Measurements from ENCODE around the gene PHTF2.

Gene PHTF2

GRCh38 chr7:77913977-77914607 is 115.5 kb downstream of the PHTF2 start:
- Histone ChIP-seq H3K4me3 (ENCODE audit: low read length) (no peak overlapping the region), H3K9ac (ENCODE audit: low read length) (no peak overlapping the region), H3K27me3 (ENCODE audit: control insufficient read depth, insufficient read depth, low read length) (no peaks in the 10 kb centered on the region), H3K4me1 (ENCODE audit: control insufficient read depth, low read depth, low read length) (no peaks in the 10 kb centered on the region), H3K9me3 (ENCODE audit: control insufficient read depth, low read depth, low read length) (no peaks in the 10 kb centered on the region), H3K36me3 (ENCODE audit: control insufficient read depth, low read depth, low read length) (no peaks in the 10 kb centered on the region), H3K27ac (ENCODE audit: low read length) (no peak overlapping the region)

GRCh38 chr7:77917500-77918262 is 119.1 kb downstream of the PHTF2 start:
- no peaks in the 10 kb centered on the region for H3K36me3 ChIP-seq (ENCODE audit: control insufficient read depth, low read depth, low read length)

GRCh38 chr7:77918676-77919075 is 120.1 kb downstream of the PHTF2 start:
- no peak overlapping the region for H3K27ac ChIP-seq (ENCODE audit: low read length)
- H3K4me1 ChIP-seq (ENCODE audit: control insufficient read depth, low read depth, low read length): no peaks in the 10 kb centered on the region
- H3K4me3 ChIP-seq (ENCODE audit: low read length): no peak overlapping the region
- H3K27me3 ChIP-seq (ENCODE audit: control insufficient read depth, insufficient read depth, low read length): no peaks in the 10 kb centered on the region
- no peaks in the 10 kb centered on the region for H3K9me3 ChIP-seq (ENCODE audit: control insufficient read depth, low read depth, low read length)
- no peaks in the 10 kb centered on the region for H3K36me3 ChIP-seq (ENCODE audit: control insufficient read depth, low read depth, low read length)
- H3K9ac ChIP-seq (ENCODE audit: low read length): no peak overlapping the region

More at GRCh38 chr7:77917500-77918262, 119.1 kb downstream of the PHTF2 start:
- Histone ChIP-seq H3K4me1 (ENCODE audit: control insufficient read depth, low read depth, low read length) (no peaks in the 10 kb centered on the region), H3K27ac (ENCODE audit: low read length) (no peak overlapping the region), H3K4me3 (ENCODE audit: low read length) (no peak overlapping the region), H3K9ac (ENCODE audit: low read length) (no peak overlapping the region), H3K9me3 (ENCODE audit: control insufficient read depth, low read depth, low read length) (no peaks in the 10 kb centered on the region), H3K27me3 (ENCODE audit: control insufficient read depth, insufficient read depth, low read length) (no peaks in the 10 kb centered on the region)

GRCh38 chr7:77923419-77923818 is 124.8 kb downstream of the PHTF2 start:
- H3K9me3 ChIP-seq (ENCODE audit: control insufficient read depth, low read depth, low read length): no peaks in the 10 kb centered on the region
- H3K4me1 ChIP-seq (ENCODE audit: control insufficient read depth, low read depth, low read length): no peaks in the 10 kb centered on the region
- no peak overlapping the region for H3K9ac ChIP-seq (ENCODE audit: low read length)
- no peaks in the 10 kb centered on the region for H3K27me3 ChIP-seq (ENCODE audit: control insufficient read depth, insufficient read depth, low read length)
- H3K4me3 ChIP-seq (ENCODE audit: low read length): no peak overlapping the region
- H3K27ac ChIP-seq (ENCODE audit: low read length): no peak overlapping the region
- H3K36me3 ChIP-seq (ENCODE audit: control insufficient read depth, low read depth, low read length): no peaks in the 10 kb centered on the region

GRCh38 chr7:77930496-77930895 is 131.9 kb downstream of the PHTF2 start:
- Histone ChIP-seq H3K4me3 (ENCODE audit: low read length) (no peak overlapping the region), H3K9ac (ENCODE audit: low read length) (no peak overlapping the region), H3K4me1 (ENCODE audit: control insufficient read depth, low read depth, low read length) (peaks cover 3% of the 10 kb centered on the region), H3K27me3 (ENCODE audit: control insufficient read depth, insufficient read depth, low read length) (no peaks in the 10 kb centered on the region), H3K27ac (ENCODE audit: low read length) (no peak overlapping the region), H3K36me3 (ENCODE audit: control insufficient read depth, low read depth, low read length) (no peaks in the 10 kb centered on the region), H3K9me3 (ENCODE audit: control insufficient read depth, low read depth, low read length) (no peaks in the 10 kb centered on the region)

- peaks cover 3% of the 10 kb centered on the region for H3K4me1 ChIP-seq (ENCODE audit: control insufficient read depth, low read depth, low read length)
- H3K9ac ChIP-seq (ENCODE audit: low read length): no peak overlapping the region
- no peak overlapping the region for H3K4me3 ChIP-seq (ENCODE audit: low read length)
- H3K9me3 ChIP-seq (ENCODE audit: control insufficient read depth, low read depth, low read length): no peaks in the 10 kb centered on the region
- H3K27ac ChIP-seq (ENCODE audit: low read length): no peak overlapping the region
- no peaks in the 10 kb centered on the region for H3K27me3 ChIP-seq (ENCODE audit: control insufficient read depth, insufficient read depth, low read length)
- no peaks in the 10 kb centered on the region for H3K36me3 ChIP-seq (ENCODE audit: control insufficient read depth, low read depth, low read length)
Measured at GRCh38 chr7:77931841-77932240, 133.3 kb downstream of the PHTF2 start.

GRCh38 chr7:77933394-77933793 is 134.8 kb downstream of the PHTF2 start:
- Histone ChIP-seq H3K36me3 (ENCODE audit: control insufficient read depth, low read depth, low read length) (no peaks in the 10 kb centered on the region), H3K9me3 (ENCODE audit: control insufficient read depth, low read depth, low read length) (no peaks in the 10 kb centered on the region), H3K27me3 (ENCODE audit: control insufficient read depth, insufficient read depth, low read length) (no peaks in the 10 kb centered on the region), H3K4me3 (ENCODE audit: low read length) (no peak overlapping the region), H3K9ac (ENCODE audit: low read length) (no peak overlapping the region), H3K27ac (ENCODE audit: low read length) (no peak overlapping the region), H3K4me1 (ENCODE audit: control insufficient read depth, low read depth, low read length) (peaks cover 3% of the 10 kb centered on the region)

- Histone ChIP-seq H3K4me1 (ENCODE audit: control insufficient read depth, low read depth, low read length) (peaks cover 3% of the 10 kb centered on the region), H3K9ac (ENCODE audit: low read length) (no peak overlapping the region), H3K4me3 (ENCODE audit: low read length) (no peak overlapping the region)
Measured at GRCh38 chr7:77935652-77936348, 137.2 kb downstream of the PHTF2 start.

GRCh38 chr7:77940647-77941046 is 142.1 kb downstream of the PHTF2 start:
- no peak overlapping the region for H3K9ac ChIP-seq (ENCODE audit: low read length)
- no peaks in the 10 kb centered on the region for H3K4me1 ChIP-seq (ENCODE audit: control insufficient read depth, low read depth, low read length)
- H3K27me3 ChIP-seq (ENCODE audit: control insufficient read depth, insufficient read depth, low read length): no peaks in the 10 kb centered on the region
- H3K36me3 ChIP-seq (ENCODE audit: control insufficient read depth, low read depth, low read length): no peaks in the 10 kb centered on the region
- no peak overlapping the region for H3K4me3 ChIP-seq (ENCODE audit: low read length)
- H3K9me3 ChIP-seq (ENCODE audit: control insufficient read depth, low read depth, low read length): no peaks in the 10 kb centered on the region
- no peak overlapping the region for H3K27ac ChIP-seq (ENCODE audit: low read length)

More at GRCh38 chr7:77935652-77936348, 137.2 kb downstream of the PHTF2 start:
- Histone ChIP-seq H3K27ac (ENCODE audit: low read length) (no peak overlapping the region), H3K9me3 (ENCODE audit: control insufficient read depth, low read depth, low read length) (no peaks in the 10 kb centered on the region), H3K36me3 (ENCODE audit: control insufficient read depth, low read depth, low read length) (no peaks in the 10 kb centered on the region), H3K27me3 (ENCODE audit: control insufficient read depth, insufficient read depth, low read length) (no peaks in the 10 kb centered on the region)

- H3K4me3 ChIP-seq (ENCODE audit: low read length): no peak overlapping the region
- H3K27me3 ChIP-seq (ENCODE audit: control insufficient read depth, insufficient read depth, low read length): no peaks in the 10 kb centered on the region
- H3K9me3 ChIP-seq (ENCODE audit: control insufficient read depth, low read depth, low read length): no peaks in the 10 kb centered on the region
- no peak overlapping the region for H3K9ac ChIP-seq (ENCODE audit: low read length)
- H3K27ac ChIP-seq (ENCODE audit: low read length): no peak overlapping the region
- H3K4me1 ChIP-seq (ENCODE audit: control insufficient read depth, low read depth, low read length): no peaks in the 10 kb centered on the region
- no peaks in the 10 kb centered on the region for H3K36me3 ChIP-seq (ENCODE audit: control insufficient read depth, low read depth, low read length)
Measured at GRCh38 chr7:77942431-77942830, 143.9 kb downstream of the PHTF2 start.

GRCh38 chr7:77944183-77945182 is 145.9 kb downstream of the PHTF2 start:
- Histone ChIP-seq H3K36me3 (ENCODE audit: control insufficient read depth, low read depth, low read length) (no peaks in the 10 kb centered on the region), H3K9ac (ENCODE audit: low read length) (no peak overlapping the region), H3K9me3 (ENCODE audit: control insufficient read depth, low read depth, low read length) (no peaks in the 10 kb centered on the region)

More at GRCh38 chr7:77944183-77945182, 145.9 kb downstream of the PHTF2 start:
- H3K4me3 ChIP-seq (ENCODE audit: low read length): no peak overlapping the region
- H3K27ac ChIP-seq (ENCODE audit: low read length): no peak overlapping the region
- no peaks in the 10 kb centered on the region for H3K4me1 ChIP-seq (ENCODE audit: control insufficient read depth, low read depth, low read length)
- H3K27me3 ChIP-seq (ENCODE audit: control insufficient read depth, insufficient read depth, low read length): no peaks in the 10 kb centered on the region
